ENCODE measurements around the gene HNRNPU. TPM values are rescaled to one million over a fixed set of nuclear protein-coding genes. Genes with fewer than 3 reads are reported as not detected.
A peak's percentile ranks its signal among the peaks of the same experiment; 100 is the strongest.

HNRNPU gene
- total and polyA plus RNA-seq, 2 of the 13 experiments (the other 11 are each of a cell fraction or from before 2014, with no cell fraction given), result 101 to 508 TPM

DNA sequence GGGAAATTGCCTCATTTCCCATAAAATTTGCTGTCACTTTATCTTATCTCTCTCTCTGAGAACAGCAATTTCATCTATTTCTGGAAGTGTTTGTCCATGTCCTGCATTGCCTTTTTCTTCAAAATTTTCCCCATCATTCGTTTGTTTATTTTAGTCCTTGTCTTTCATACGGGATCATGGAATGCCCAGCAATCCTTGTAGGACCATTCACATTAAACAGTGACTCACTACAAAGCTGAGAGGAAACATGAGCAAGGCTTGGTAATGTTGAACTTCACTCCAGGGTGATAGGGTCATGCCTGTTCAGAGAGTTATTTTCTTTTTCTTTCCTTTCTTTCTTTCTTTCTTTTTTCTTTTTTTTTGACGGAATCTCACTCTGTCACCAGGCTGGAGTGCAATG lies 32.2 kb upstream of the HNRNPU start:
- Histone ChIP-seq H3K4me1 (ENCODE audit: insufficient read depth, low read length) (peaks cover 30% of the 10 kb centered on the region), H3K4me2 (ENCODE audit: low read depth, low read length) (peak overlapping the region; percentile 23; the same call in 1 of the 2 replicates), H3K4me3 (replicated peaks in 1 of 3; ENCODE audit: insufficient read depth in 1 of 3, low read depth in 2 of 3, low read length in 3 of 3) (no peak overlapping the region), H3K9me3 (ENCODE audit: low read length) (no peaks in the 10 kb centered on the region), H2AFZ (ENCODE audit: low read length) (no peak overlapping the region), H4K20me1 (ENCODE audit: insufficient read depth, low read length) (no peaks in the 10 kb centered on the region), H3K27ac (ENCODE audit: extremely low read length, insufficient read depth, low read length) (no peak overlapping the region), H3K27me3 (ENCODE audit: control insufficient read depth in 1 of 2, insufficient read depth in 2 of 2, low read length in 2 of 2) (no peaks in the 10 kb centered on the region), H3K36me3 (replicated peaks in 1 of 2; ENCODE audit: control insufficient read depth in 1 of 2, insufficient read depth in 2 of 2, low read length in 2 of 2) (no peaks in the 10 kb centered on the region), H3K79me2 (ENCODE audit: insufficient read depth, low read length) (no peaks in the 10 kb centered on the region), H3K9ac (ENCODE audit: insufficient read depth, low read depth, low read length) (no peak overlapping the region)
- POLR2A ChIA-PET, result no interaction called here
- TF ChIP-seq ZNF180 (CRISPR knock-in tag; IDR thresholded peaks at IDR 0.05; ENCODE audit: borderline replicate concordance, low read depth) (no peak), FOSL1 (CRISPR knock-in tag; IDR thresholded peaks at IDR 0.05; ENCODE audit: borderline replicate concordance) (0 out of 2 replicates have a peak, but pooled peaks have one; percentile 13), TFAP4 (IDR thresholded peaks at IDR 0.05; ENCODE audit: borderline replicate concordance, low read depth) (no peak), SKIL (CRISPR knock-in tag; IDR thresholded peaks at IDR 0.05; ENCODE audit: borderline replicate concordance) (no peak), ZNF615 (CRISPR knock-in tag; IDR thresholded peaks at IDR 0.05; ENCODE audit: borderline replicate concordance) (no peak), MATR3 (CRISPR knock-in tag; IDR thresholded peaks at IDR 0.05) (no peak), PREB (CRISPR knock-in tag; IDR thresholded peaks at IDR 0.05) (no peak), LCORL (IDR thresholded peaks at IDR 0.05) (no peak), LCORL (CRISPR knock-in tag; IDR thresholded peaks at IDR 0.05) (no peak), NFIB (CRISPR knock-in tag; IDR thresholded peaks at IDR 0.05; ENCODE audit: borderline replicate concordance) (no peak), FOSL2 (CRISPR knock-in tag; IDR thresholded peaks at IDR 0.05) (peak; percentile 47; the same call in 1 of the 2 replicates), DPF2 (CRISPR knock-in tag; IDR thresholded peaks at IDR 0.05; ENCODE audit: borderline replicate concordance, low read depth) (no peak), TEAD3 (CRISPR knock-in tag; optimal IDR thresholded peaks at IDR 0.05; ENCODE audit: borderline replicate concordance) (no peak), U2AF2 (IDR thresholded peaks at IDR 0.05; ENCODE audit: low read depth, low read length) (no peak), ZNF121 (CRISPR knock-in tag; IDR thresholded peaks at IDR 0.05) (no peak), NFKB2 (CRISPR knock-in tag; IDR thresholded peaks at IDR 0.05; ENCODE audit: borderline replicate concordance) (no peak), SRSF1 (optimal IDR thresholded peaks at IDR 0.05; ENCODE audit: low read depth, low read length) (no peak)
- TF ChIP-seq, protein P1, sequence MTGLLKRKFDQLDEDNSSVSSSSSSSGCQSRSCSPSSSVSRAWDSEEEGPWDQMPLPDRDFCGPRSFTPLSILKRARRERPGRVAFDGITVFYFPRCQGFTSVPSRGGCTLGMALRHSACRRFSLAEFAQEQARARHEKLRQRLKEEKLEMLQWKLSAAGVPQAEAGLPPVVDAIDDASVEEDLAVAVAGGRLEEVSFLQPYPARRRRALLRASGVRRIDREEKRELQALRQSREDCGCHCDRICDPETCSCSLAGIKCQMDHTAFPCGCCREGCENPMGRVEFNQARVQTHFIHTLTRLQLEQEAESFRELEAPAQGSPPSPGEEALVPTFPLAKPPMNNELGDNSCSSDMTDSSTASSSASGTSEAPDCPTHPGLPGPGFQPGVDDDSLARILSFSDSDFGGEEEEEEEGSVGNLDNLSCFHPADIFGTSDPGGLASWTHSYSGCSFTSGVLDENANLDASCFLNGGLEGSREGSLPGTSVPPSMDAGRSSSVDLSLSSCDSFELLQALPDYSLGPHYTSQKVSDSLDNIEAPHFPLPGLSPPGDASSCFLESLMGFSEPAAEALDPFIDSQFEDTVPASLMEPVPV (CRISPR knock-in tag; IDR thresholded peaks at IDR 0.05), result no peak
- TF ChIP-seq, protein P2, sequence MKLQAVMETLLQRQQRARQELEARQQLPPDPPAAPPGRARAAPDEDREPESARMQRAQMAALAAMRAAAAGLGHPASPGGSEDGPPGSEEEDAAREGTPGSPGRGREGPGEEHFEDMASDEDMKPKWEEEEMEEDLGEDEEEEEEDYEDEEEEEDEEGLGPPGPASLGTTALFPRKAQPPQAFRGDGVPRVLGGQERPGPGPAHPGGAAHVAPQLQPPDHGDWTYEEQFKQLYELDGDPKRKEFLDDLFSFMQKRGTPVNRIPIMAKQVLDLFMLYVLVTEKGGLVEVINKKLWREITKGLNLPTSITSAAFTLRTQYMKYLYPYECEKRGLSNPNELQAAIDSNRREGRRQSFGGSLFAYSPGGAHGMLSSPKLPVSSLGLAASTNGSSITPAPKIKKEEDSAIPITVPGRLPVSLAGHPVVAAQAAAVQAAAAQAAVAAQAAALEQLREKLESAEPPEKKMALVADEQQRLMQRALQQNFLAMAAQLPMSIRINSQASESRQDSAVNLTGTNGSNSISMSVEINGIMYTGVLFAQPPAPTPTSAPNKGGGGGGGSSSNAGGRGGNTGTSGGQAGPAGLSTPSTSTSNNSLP (IDR thresholded peaks at IDR 0.05; ENCODE audit: low read depth, low read length), result peak; percentile 47; the same call in 1 of the 2 replicates
- in situ Hi-C loops (cut with HindIII; ENCODE audit: extremely low pct_ligation_motif_present, low pct_unique_long_range_greater_than_20kb) (no loop called here), intact Hi-C loops (cut with micrococcal nuclease; ENCODE audit: unreplicated experiment) (no loop called here)
- 3% methylated on average over 3 of the region's 3 CpGs for WGBS (ENCODE audit: low lambda C conversion rate)
- DNase-seq (ENCODE audit: low spot score), result peak; percentile 52
- BruUV-seq (replicated peaks), result no TSS peak
- FAIRE-seq, result peak; percentile 43
- peak; percentile 55; the same call in 2 of the 3 replicates for ATAC-seq
- CTCF ChIA-PET (ENCODE audit: low intra/inter-chr PET ratio, low total read pairs), result no interaction called here

All from HepG2 (cell line).